ENCODE results near the gene KCTD5. TPM values are rescaled to one million over a fixed set of nuclear protein-coding genes. Genes with fewer than 3 reads are reported as not detected.

The KCTD5 gene
- total RNA-seq, 4 donors from 2014 or later: 15.1 to 31.1 (median 19.5) TPM

GRCh38 chr16:2697401-2697948 is 15.2 kb downstream of the KCTD5 start:
- Histone ChIP-seq H3K36me3 (peaks cover 0 to 63% of the 10 kb centered on the region in 2 donors), H3K9me3 (no peaks in the 10 kb centered on the region), H3K27ac (no peak overlapping the region), H3K4me1 (peaks cover 0 to 11% (median 5%) of the 10 kb centered on the region in 3 donors), H3K27me3 (no peaks in the 10 kb centered on the region), H3K4me3 (no peak overlapping the region)
- no peak for ATAC-seq
- WGBS, 2 donors (ENCODE audit: low coverage in 1 of 2): 100% methylated on average over 2 of the region's 17 CpGs; no CpG with 5 or more reads in 1 of the 2 donors
- TF ChIP-seq, protein P1, sequence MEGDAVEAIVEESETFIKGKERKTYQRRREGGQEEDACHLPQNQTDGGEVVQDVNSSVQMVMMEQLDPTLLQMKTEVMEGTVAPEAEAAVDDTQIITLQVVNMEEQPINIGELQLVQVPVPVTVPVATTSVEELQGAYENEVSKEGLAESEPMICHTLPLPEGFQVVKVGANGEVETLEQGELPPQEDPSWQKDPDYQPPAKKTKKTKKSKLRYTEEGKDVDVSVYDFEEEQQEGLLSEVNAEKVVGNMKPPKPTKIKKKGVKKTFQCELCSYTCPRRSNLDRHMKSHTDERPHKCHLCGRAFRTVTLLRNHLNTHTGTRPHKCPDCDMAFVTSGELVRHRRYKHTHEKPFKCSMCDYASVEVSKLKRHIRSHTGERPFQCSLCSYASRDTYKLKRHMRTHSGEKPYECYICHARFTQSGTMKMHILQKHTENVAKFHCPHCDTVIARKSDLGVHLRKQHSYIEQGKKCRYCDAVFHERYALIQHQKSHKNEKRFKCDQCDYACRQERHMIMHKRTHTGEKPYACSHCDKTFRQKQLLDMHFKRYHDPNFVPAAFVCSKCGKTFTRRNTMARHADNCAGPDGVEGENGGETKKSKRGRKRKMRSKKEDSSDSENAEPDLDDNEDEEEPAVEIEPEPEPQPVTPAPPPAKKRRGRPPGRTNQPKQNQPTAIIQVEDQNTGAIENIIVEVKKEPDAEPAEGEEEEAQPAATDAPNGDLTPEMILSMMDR (IDR thresholded peaks at IDR 0.05): no peak
- TF ChIP-seq POLR2AphosphoS5 (IDR thresholded peaks at IDR 0.05): no peak
- TF ChIP-seq EP300 (IDR thresholded peaks at IDR 0.05): no peak
- TF ChIP-seq POLR2A (IDR thresholded peaks at IDR 0.05): no peak

DNA sequence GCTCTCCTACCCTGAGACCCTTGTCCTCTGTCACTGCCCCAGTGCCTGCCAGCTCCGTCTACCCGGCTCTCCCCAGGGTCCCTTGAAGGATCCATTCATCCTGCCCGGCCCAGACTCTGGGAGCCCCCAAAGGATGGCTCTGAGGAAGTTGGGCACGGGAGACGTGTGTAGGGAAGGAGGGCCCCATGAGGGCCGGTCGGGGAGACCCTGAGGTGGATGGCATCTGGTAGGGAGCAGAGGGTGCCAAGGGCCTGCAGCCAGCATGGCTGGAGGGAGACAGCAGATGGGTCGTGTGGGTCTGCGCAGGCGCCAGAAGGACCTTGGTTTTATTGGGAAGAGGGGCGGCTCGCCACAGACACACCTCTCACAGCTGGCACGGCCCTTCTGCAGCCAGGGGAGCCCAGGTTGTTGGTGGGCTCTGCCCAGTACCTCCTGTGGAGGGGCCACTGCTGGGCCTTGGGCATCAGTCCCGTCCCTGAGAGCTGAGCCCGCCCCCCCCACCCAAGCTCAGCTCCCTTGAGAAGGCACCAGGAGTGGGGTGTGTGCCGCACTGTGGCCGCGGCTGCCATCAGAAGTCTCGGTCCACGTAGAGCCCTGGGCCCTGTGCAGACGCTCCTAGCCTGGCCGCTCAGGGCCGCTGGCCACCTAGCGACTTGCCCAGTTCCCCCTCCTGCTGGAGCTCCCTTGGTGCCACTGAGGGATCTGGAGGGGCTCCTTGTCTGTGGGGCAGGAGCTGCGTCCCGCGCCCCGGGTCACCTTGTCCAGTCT is 16.0 kb downstream of the KCTD5 start:
- ATAC-seq: no peak
- Histone ChIP-seq H3K27ac (no peak overlapping the region), H3K4me1 (peaks cover 0 to 3% (median 0%) of the 10 kb centered on the region in 3 donors), H3K9me3 (no peaks in the 10 kb centered on the region), H3K36me3 (peaks cover 0 to 70% of the 10 kb centered on the region in 2 donors), H3K4me3 (no peak overlapping the region), H3K27me3 (no peaks in the 10 kb centered on the region)
- 67 to 83% methylated on average over 1 to 9 of the region's 28 CpGs for WGBS, 2 donors (ENCODE audit: low coverage in 1 of 2)
- no peak for TF ChIP-seq POLR2A (IDR thresholded peaks at IDR 0.05)
- TF ChIP-seq, protein P1 (IDR thresholded peaks at IDR 0.05): no peak

- TF ChIP-seq POLR2A (IDR thresholded peaks at IDR 0.05): no peak
These were observed 16.8 kb downstream of the KCTD5 start for GRCh38 chr16:2698965-2699750.

GRCh38 chr16:2699791-2700600 is 17.7 kb downstream of the KCTD5 start:
- H3K4me3 ChIP-seq: no peak overlapping the region
- H3K36me3 ChIP-seq: peaks cover 0 to 87% of the 10 kb centered on the region in 2 donors
- WGBS, 2 donors (ENCODE audit: low coverage in 1 of 2): 75 to 88% methylated on average over 4 to 6 of the region's 28 CpGs
- no peaks in the 10 kb centered on the region for H3K27me3 ChIP-seq
- no peaks in the 10 kb centered on the region for H3K4me1 ChIP-seq
- ATAC-seq: no peak
- H3K27ac ChIP-seq: no peak overlapping the region
- H3K9me3 ChIP-seq: no peaks in the 10 kb centered on the region
- TF ChIP-seq POLR2AphosphoS5 (IDR thresholded peaks at IDR 0.05): no peak
- TF ChIP-seq EP300 (IDR thresholded peaks at IDR 0.05): no peak
- TF ChIP-seq, protein P1 (IDR thresholded peaks at IDR 0.05): no peak
- TF ChIP-seq POLR2A (IDR thresholded peaks at IDR 0.05): no peak

More at GRCh38 chr16:2698965-2699750, 16.8 kb downstream of the KCTD5 start:
- Histone ChIP-seq H3K4me1 (no peaks in the 10 kb centered on the region), H3K36me3 (peaks cover 0 to 79% of the 10 kb centered on the region in 2 donors), H3K9me3 (no peaks in the 10 kb centered on the region), H3K4me3 (no peak overlapping the region), H3K27ac (no peak overlapping the region), H3K27me3 (no peaks in the 10 kb centered on the region)
- 59 to 88% methylated on average over 4 to 16 of the region's 32 CpGs for WGBS, 2 donors (ENCODE audit: low coverage in 1 of 2)
- ATAC-seq: no peak

DNA sequence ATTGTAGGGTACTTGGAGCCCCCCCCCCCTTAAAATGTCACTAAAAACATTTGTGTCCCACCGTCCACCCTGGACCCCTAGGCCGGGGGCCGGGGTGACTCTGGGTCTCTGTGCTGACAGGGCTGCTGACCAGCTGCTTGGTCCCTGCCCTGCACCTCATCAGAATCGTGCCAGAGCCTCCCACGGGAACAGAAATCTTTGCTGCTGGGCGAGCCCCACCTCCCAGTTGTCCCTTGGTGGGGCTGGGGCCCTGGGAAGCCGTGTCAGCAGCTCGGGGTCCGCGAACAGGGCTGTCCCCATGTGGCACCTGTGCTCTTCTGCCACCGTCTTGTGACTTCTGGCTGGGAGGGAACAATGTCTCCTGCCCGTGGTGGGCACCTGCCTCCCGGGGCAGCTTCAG is 18.5 kb downstream of the KCTD5 start:
- H3K27me3 ChIP-seq: no peaks in the 10 kb centered on the region
- H3K27ac ChIP-seq: no peak overlapping the region
- no CpG with 5 or more reads among the region's 13 CpGs for WGBS, 2 donors (ENCODE audit: low coverage in 1 of 2)
- no peaks in the 10 kb centered on the region for H3K9me3 ChIP-seq
- H3K4me3 ChIP-seq: no peak overlapping the region
- peaks cover 0 to 95% of the 10 kb centered on the region in 2 donors for H3K36me3 ChIP-seq
- TF ChIP-seq, protein P1 (IDR thresholded peaks at IDR 0.05): no peak
- TF ChIP-seq POLR2A (IDR thresholded peaks at IDR 0.05) (no peak), POLR2AphosphoS5 (IDR thresholded peaks at IDR 0.05) (no peak), EP300 (IDR thresholded peaks at IDR 0.05) (no peak)
- ATAC-seq: no peak
- H3K4me1 ChIP-seq: no peaks in the 10 kb centered on the region

All from gastroesophageal sphincter (tissue), 4 donors.